ENCODE results near the gene ST13.

The ST13 gene

DNA sequence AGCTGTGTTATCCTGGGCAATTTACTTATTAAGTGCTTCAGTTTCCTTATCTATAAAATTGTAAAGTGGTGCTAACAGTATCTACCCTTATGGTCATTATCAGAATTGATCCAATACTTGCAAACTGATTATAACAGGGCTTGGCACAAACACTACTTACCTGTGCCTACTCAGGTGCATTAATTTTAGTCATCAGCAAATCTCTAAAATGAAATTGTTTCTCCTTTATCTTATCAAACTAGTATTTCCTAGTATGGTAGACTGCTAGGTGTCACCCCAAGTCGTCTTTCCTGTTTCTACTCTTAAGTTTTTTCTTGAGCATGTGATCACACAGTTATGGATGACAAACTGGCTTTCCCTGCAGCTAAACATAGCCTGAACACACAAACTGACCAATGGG is 33.0 kb downstream of the ST13 start:
- POLR2A ChIA-PET: no interaction called here

DNA sequence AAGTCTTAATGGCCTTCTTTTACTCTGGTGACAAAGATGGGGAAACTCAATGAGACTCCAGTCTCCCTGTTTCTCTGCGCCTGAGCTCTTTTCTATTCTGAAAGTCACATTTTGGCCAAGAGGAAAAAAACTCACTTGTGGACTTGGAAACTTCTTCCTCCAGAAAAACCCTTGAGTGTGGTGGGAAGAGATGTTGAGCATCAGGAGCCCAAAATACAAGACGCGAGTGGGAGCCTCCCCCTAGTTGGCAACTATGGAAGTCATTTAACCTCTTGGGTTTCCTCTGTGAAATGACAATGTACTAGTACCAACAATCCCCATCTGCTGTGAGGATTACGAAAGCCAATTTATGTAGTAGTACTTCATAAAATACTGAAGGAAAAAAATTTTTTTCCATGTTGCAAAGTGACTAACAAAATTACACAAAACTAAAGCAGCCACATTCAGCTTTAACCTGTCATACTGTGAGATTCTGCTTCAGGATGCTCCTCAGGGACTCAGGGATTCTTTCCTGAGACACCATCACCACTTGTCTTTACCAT is 36.8 kb downstream of the ST13 start:
- CTCF ChIA-PET: interaction anchor here (0.9 to 1.5 kb wide), 7 partner anchors 9 to 124 kb away, joined by 3 to 4 read pairs (median 3); partner anchors contain the start of gene XPNPEP3
- POLR2A ChIA-PET: no interaction called here
- DNase-seq (ENCODE audit: extremely low spot score): peak; percentile 20
- TF ChIP-seq CTCF (IDR thresholded peaks at IDR 0.05; ENCODE audit: control extremely low read depth, extremely low read depth, low read depth, missing control alignments): no peak

More for the DNA sequence above, 33.0 kb downstream of the ST13 start:
- DNase-seq (ENCODE audit: extremely low spot score): no peak
- no peak for TF ChIP-seq CTCF (IDR thresholded peaks at IDR 0.05; ENCODE audit: control extremely low read depth, extremely low read depth, low read depth, missing control alignments)
- CTCF ChIA-PET: no interaction called here

DNA sequence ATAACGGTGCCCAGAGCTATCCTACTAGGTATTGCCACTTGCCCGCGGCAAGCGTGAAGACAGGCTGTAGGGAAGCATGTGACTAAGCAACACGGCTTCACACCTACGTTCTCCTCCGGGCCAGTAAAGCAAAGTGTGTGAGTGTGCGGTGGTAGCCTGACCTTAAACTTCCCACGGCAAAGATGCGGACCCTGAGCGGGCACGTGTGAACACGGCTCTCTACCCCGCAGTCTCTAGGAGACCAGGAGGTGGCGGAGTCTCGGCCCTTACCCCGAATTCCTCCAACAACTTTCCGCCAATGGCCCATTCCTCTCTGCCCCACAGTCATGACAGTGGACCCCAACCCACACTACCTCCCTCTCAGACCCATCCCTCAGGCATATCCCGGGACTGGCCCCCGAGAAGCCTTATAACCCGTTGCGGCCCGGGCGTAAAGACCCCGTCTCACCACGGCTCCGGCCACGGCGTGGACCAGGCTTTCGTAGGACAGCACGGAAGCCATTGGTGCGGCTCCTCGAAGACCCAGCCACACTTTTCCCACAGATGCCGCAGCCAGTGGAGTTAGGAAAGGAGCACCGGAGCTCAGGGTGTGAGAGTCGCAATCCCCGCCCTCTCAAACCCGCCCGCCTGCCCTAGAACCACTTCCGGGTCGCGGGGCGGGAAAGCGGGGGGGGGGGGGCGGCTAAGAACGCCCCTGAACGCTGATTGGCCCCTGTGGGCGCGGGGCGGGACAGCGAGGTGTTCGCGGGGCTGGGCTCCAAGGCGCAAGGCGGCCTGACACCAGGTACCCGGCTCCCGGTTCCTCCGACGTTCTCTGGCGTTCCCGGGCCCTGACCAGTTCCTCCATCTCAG is 37.5 kb downstream of the ST13 start, which contains the start of gene SLC25A17:
Gene SLC25A17, minus strand, starts transcription at position 600 of the 852 bp plus-strand sequence. Its CDS starts 98 bp downstream, at position 502.
- peak; percentile 97 for DNase-seq (ENCODE audit: extremely low spot score)
- CTCF ChIA-PET: interaction anchor here (0.8 to 1.4 kb wide), 7 partner anchors 9 to 470 kb away, joined by 3 to 6 read pairs (median 3); partner anchors contain the start of genes ST13 and XPNPEP3
- POLR2A ChIA-PET: interaction anchor here (0.6 kb wide), 1 partner anchor 13 kb away, joined by 4 read pairs; no protein-coding TSS in a partner anchor
- TF ChIP-seq CTCF (IDR thresholded peaks at IDR 0.05; ENCODE audit: control extremely low read depth, extremely low read depth, low read depth, missing control alignments): peak; percentile 26

DNA sequence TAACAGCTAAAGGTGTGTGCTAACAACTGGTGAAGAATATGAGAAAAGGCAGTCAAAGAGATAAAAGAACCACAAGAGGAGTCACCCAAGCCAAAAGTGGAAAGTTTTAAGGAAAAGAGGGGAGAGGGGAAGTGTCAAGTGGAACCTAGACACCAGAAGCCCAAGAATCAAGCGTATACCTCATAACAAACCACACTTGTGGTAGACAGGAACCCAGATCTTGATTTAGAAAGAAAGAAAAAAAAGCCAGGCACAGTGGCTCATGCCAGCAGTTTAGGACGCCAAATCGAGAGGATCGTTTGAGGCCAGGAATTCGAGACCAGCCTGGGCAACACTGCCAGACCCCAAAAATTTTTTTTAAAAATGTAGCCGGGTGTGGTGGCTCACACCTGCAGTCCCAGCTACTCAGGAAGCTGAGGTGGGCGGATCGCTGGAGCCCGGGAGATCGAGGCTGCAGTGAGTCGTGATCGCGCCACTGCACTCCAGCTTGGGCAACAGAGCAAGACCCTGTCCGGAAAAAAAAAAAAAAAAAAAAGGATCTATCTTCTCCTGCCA is 38.2 kb downstream of the ST13 start:
- no peak for DNase-seq (ENCODE audit: extremely low spot score)
- ChIA-PET POLR2A (interaction anchor here (0.6 kb wide), 1 partner anchor 608 kb away, joined by 5 read pairs; no protein-coding TSS in a partner anchor), CTCF (interaction anchor here (0.8 to 1.5 kb wide), 5 partner anchors 14 to 470 kb away, joined by 3 to 6 read pairs (median 4); partner anchors contain the start of genes ST13 and XPNPEP3)
- TF ChIP-seq CTCF (IDR thresholded peaks at IDR 0.05; ENCODE audit: control extremely low read depth, extremely low read depth, low read depth, missing control alignments): no peak

- peak; percentile 45 for DNase-seq (ENCODE audit: extremely low spot score)
Measured at GRCh38 chr22:40817737-40818136, 38.7 kb downstream of the ST13 start.

More at GRCh38 chr22:40817737-40818136, 38.7 kb downstream of the ST13 start:
- ChIA-PET CTCF (interaction anchor here (1.0 to 1.5 kb wide), 5 partner anchors 9 to 135 kb away, joined by 3 to 6 read pairs (median 4); partner anchors contain the start of genes ST13 and XPNPEP3), POLR2A (interaction anchor here (0.6 kb wide), 1 partner anchor 608 kb away, joined by 5 read pairs; no protein-coding TSS in a partner anchor)
- no peak for TF ChIP-seq CTCF (IDR thresholded peaks at IDR 0.05; ENCODE audit: control extremely low read depth, extremely low read depth, low read depth, missing control alignments)
